ENCODE data around the gene ZNF678. TPM values are rescaled to one million over a fixed set of nuclear protein-coding genes. Genes with fewer than 3 reads are reported as not detected.

Gene ZNF678
- total and polyA plus RNA-seq, 2 donors (not counting 1 experiment from before 2014, with no cell fraction given) = 2.2 to 7.3 TPM

DNA sequence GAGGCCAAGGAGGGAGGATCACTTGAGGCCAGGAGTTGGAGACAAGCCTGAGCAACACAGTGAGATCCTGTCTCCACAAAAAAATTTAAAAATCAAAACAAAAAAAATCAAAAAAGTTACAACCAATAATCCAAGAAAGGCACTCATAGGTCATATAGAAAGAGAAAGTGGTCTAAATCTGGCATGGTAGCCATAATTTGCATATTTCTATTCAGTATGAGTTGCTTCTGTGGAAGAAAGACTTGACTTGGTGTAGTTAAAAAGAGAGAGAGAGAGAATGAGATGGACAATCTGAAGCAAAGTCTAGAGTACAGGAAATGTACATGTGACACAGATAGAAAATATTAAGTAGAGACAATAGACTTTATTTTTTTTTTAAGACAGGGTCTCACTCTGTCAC, 149.3 kb downstream of the ZNF678 start:
- no peaks in the 10 kb centered on the region for H3K9me3 ChIP-seq (ENCODE audit: control insufficient read depth, insufficient read depth, low read depth, low read length)
- H3K79me2 ChIP-seq (ENCODE audit: control insufficient read depth, insufficient read depth, low read length) = no peaks in the 10 kb centered on the region
- H3K4me3 ChIP-seq (replicated peaks in 1 of 4; ENCODE audit: control extremely low read depth in 1 of 4, insufficient read depth in 1 of 4, low read depth in 3 of 4, low read length in 4 of 4) = no peak overlapping the region
- no peak overlapping the region for H3K27ac ChIP-seq (ENCODE audit: insufficient read depth, low read length)
- TF ChIP-seq, protein P1, sequence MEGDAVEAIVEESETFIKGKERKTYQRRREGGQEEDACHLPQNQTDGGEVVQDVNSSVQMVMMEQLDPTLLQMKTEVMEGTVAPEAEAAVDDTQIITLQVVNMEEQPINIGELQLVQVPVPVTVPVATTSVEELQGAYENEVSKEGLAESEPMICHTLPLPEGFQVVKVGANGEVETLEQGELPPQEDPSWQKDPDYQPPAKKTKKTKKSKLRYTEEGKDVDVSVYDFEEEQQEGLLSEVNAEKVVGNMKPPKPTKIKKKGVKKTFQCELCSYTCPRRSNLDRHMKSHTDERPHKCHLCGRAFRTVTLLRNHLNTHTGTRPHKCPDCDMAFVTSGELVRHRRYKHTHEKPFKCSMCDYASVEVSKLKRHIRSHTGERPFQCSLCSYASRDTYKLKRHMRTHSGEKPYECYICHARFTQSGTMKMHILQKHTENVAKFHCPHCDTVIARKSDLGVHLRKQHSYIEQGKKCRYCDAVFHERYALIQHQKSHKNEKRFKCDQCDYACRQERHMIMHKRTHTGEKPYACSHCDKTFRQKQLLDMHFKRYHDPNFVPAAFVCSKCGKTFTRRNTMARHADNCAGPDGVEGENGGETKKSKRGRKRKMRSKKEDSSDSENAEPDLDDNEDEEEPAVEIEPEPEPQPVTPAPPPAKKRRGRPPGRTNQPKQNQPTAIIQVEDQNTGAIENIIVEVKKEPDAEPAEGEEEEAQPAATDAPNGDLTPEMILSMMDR (conservative IDR thresholded peaks at IDR 0.05 in 1 of 2, IDR thresholded peaks at IDR 0.05 in 1 of 2; ENCODE audit: low read depth in 1 of 2, low read length in 2 of 2) = no peak
- no peak for TF ChIP-seq EZH2 (IDR thresholded peaks at IDR 0.05; ENCODE audit: low read length, missing control alignments)
- H3K36me3 ChIP-seq (ENCODE audit: control insufficient read depth, insufficient read depth, low read length) = no peaks in the 10 kb centered on the region
- no peak overlapping the region for H3K9ac ChIP-seq (ENCODE audit: insufficient read depth, low read length)
- H3K27me3 ChIP-seq (ENCODE audit: control insufficient read depth, insufficient read depth, low read length) = no peaks in the 10 kb centered on the region
- no peak overlapping the region for H3K4me2 ChIP-seq (ENCODE audit: extremely low read depth, insufficient read depth, low read length)
- no peak for DNase-seq (ENCODE audit: low read depth in 2 of 2)
- no peaks in the 10 kb centered on the region for H3K4me1 ChIP-seq (ENCODE audit: control insufficient read depth, extremely low read depth, insufficient read depth, low read length)
- no peaks in the 10 kb centered on the region for H4K20me1 ChIP-seq (ENCODE audit: control insufficient read depth, extremely low read depth, insufficient read depth, low read length)
- H2AFZ ChIP-seq (ENCODE audit: low read length) = no peak overlapping the region

DNA sequence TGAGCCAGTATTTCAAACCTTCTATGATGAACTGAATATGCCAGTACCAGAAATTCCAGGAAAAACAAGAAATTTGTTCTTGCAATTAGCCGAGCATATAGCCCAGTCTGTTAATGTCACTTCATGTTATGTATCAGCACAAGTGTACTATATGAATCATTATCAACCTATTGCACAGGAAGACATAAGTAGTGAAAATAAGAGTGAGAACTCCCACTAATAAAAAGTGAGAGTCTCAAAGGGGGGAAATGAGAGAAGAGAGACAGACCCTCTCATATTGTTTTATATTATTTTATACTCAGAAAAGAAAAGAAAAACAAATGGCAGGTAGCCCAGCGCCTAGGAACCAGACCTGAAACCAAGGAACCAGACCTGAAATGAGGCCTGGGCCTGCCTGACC, 155.6 kb downstream of the ZNF678 start:
- no peak for DNase-seq (ENCODE audit: low read depth in 2 of 2)
- H3K4me1 ChIP-seq (ENCODE audit: control insufficient read depth, extremely low read depth, insufficient read depth, low read length) = no peaks in the 10 kb centered on the region
- no peak overlapping the region for H3K4me3 ChIP-seq (replicated peaks in 1 of 4; ENCODE audit: control extremely low read depth in 1 of 4, insufficient read depth in 1 of 4, low read depth in 3 of 4, low read length in 4 of 4)
- no peak overlapping the region for H3K9ac ChIP-seq (ENCODE audit: insufficient read depth, low read length)
- H3K4me2 ChIP-seq (ENCODE audit: extremely low read depth, insufficient read depth, low read length) = no peak overlapping the region
- no peak overlapping the region for H3K27ac ChIP-seq (ENCODE audit: insufficient read depth, low read length)
- H3K79me2 ChIP-seq (ENCODE audit: control insufficient read depth, insufficient read depth, low read length) = no peaks in the 10 kb centered on the region
- TF ChIP-seq, protein P1 (conservative IDR thresholded peaks at IDR 0.05 in 1 of 2, IDR thresholded peaks at IDR 0.05 in 1 of 2; ENCODE audit: low read depth in 1 of 2, low read length in 2 of 2) = no peak
- no peak for TF ChIP-seq EZH2 (IDR thresholded peaks at IDR 0.05; ENCODE audit: low read length, missing control alignments)
- H2AFZ ChIP-seq (ENCODE audit: low read length) = no peak overlapping the region
- no peaks in the 10 kb centered on the region for H4K20me1 ChIP-seq (ENCODE audit: control insufficient read depth, extremely low read depth, insufficient read depth, low read length)
- no peaks in the 10 kb centered on the region for H3K36me3 ChIP-seq (ENCODE audit: control insufficient read depth, insufficient read depth, low read length)
- H3K27me3 ChIP-seq (ENCODE audit: control insufficient read depth, insufficient read depth, low read length) = no peaks in the 10 kb centered on the region
- H3K9me3 ChIP-seq (ENCODE audit: control insufficient read depth, insufficient read depth, low read depth, low read length) = no peaks in the 10 kb centered on the region

DNA sequence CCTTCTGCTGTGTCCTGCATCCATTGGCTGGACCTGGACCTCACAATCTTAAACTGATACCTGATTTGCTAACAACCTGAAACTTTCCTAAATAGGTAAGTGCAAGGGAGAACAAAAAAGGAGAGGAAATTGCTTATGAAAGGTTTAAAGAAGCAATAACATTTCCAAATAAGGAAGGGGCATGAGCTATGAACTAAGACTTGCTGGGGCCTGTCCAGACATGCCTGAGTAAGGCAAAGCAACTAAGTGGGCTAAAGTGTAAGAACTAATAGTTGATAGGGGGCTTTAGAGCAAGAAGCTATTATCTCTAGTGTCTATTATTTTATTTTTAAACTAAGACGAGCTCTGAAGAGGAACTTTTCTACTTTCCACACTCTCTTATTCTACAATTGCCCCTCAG, 160.1 kb downstream of the ZNF678 start:
- H4K20me1 ChIP-seq (ENCODE audit: control insufficient read depth, extremely low read depth, insufficient read depth, low read length) = no peaks in the 10 kb centered on the region
- H3K4me1 ChIP-seq (ENCODE audit: control insufficient read depth, extremely low read depth, insufficient read depth, low read length) = no peaks in the 10 kb centered on the region
- H3K36me3 ChIP-seq (ENCODE audit: control insufficient read depth, insufficient read depth, low read length) = no peaks in the 10 kb centered on the region
- H2AFZ ChIP-seq (ENCODE audit: low read length) = no peak overlapping the region
- no peaks in the 10 kb centered on the region for H3K79me2 ChIP-seq (ENCODE audit: control insufficient read depth, insufficient read depth, low read length)
- DNase-seq (ENCODE audit: low read depth in 2 of 2) = peak in 1 of 2 donors; percentile 26
- H3K4me3 ChIP-seq (replicated peaks in 1 of 4; ENCODE audit: control extremely low read depth in 1 of 4, insufficient read depth in 1 of 4, low read depth in 3 of 4, low read length in 4 of 4) = no peak overlapping the region
- TF ChIP-seq, protein P1 (conservative IDR thresholded peaks at IDR 0.05 in 1 of 2, IDR thresholded peaks at IDR 0.05 in 1 of 2; ENCODE audit: low read depth in 1 of 2, low read length in 2 of 2) = no peak
- TF ChIP-seq EZH2 (IDR thresholded peaks at IDR 0.05; ENCODE audit: low read length, missing control alignments) = no peak
- H3K4me2 ChIP-seq (ENCODE audit: extremely low read depth, insufficient read depth, low read length) = no peak overlapping the region
- no peak overlapping the region for H3K9ac ChIP-seq (ENCODE audit: insufficient read depth, low read length)
- H3K9me3 ChIP-seq (ENCODE audit: control insufficient read depth, insufficient read depth, low read depth, low read length) = no peaks in the 10 kb centered on the region
- no peaks in the 10 kb centered on the region for H3K27me3 ChIP-seq (ENCODE audit: control insufficient read depth, insufficient read depth, low read length)
- no peak overlapping the region for H3K27ac ChIP-seq (ENCODE audit: insufficient read depth, low read length)
